Activated CD8-positive, alpha-beta T cell treated with anti-CD3 and anti-CD28 coated beads, Interleukin-2, amount 10 ng/mL, durations not matched to agents 7 days and 5 days (primary cell): ENCODE data around the gene ZNF576. TPM values are rescaled to one million over a fixed set of nuclear protein-coding genes. Genes with fewer than 3 reads are reported as not detected.

Experiments
- ATAC-seq: fragments of 150-1000 bp; cut with Tn5 transposase; one replicate; pipeline ENCODE4 v1.10.0; 2021; ENCODE audit warnings: moderate library complexity
- CTCF ChIA-PET: fragments of 350-600 bp; sonication (Branson Sonifier 250); formaldehyde crosslinking; loops from one replicate; lab custom pipeline; 2021; ENCODE audit warnings: antibody characterized with exemption; lab: Charles Lee
- POLR2A ChIA-PET: fragments of 350-600 bp; sonication (Branson Sonifier 250); formaldehyde crosslinking; loops from one replicate; lab custom pipeline; 2021; ENCODE audit warnings: antibody characterized with exemption; lab: Charles Lee
- DNase-seq: peaks from one replicate; pipeline ENCODE4 v3.0.0-alpha.2; 2020
- H3K27ac Mint-ChIP-seq: one replicate; pipeline ENCODE4 v1.8.0; 2021; ENCODE audit warnings: mild to moderate bottlenecking, mixed read lengths
- H3K27me3 Mint-ChIP-seq: one replicate; pipeline ENCODE4 v1.8.0; 2021; ENCODE audit warnings: low read depth, mixed read lengths
- H3K36me3 Mint-ChIP-seq: one replicate; pipeline ENCODE4 v1.8.0; 2021; ENCODE audit warnings: low read depth, mixed read lengths
- H3K4me1 Mint-ChIP-seq: one replicate; pipeline ENCODE4 v1.8.0; 2021; ENCODE audit warnings: low read depth, mixed read lengths
- H3K4me3 Mint-ChIP-seq: one replicate; pipeline ENCODE4 v1.8.0; 2021; ENCODE audit warnings: mild to moderate bottlenecking, mixed read lengths
- H3K9me3 Mint-ChIP-seq: one replicate; pipeline ENCODE4 v1.8.0; 2022; ENCODE audit warnings: mixed read lengths; ENCODE audit not compliant: insufficient read depth
- total RNA-seq, 2 experiments: library from RNA; stranded (reverse); gene quantifications; one replicate each; pipeline ENCODE4 v1.2.3, GENCODE V29; 2021

The ZNF576 gene
- total RNA-seq, 2 experiments from 2014 or later: 14.1 to 17.3 TPM

- Mint-ChIP-seq H3K27me3 (no peaks in the 10 kb centered on the region), H3K4me1 (peaks cover 41% of the 10 kb centered on the region), H3K36me3 (peaks cover 41% of the 10 kb centered on the region), H3K9me3 (no peaks in the 10 kb centered on the region), H3K4me3 (no peak overlapping the region), H3K27ac (peak overlapping the region; percentile 97)
- ATAC-seq (no peak), DNase-seq (no peak)
- ChIA-PET POLR2A (interaction anchor here (0.7 kb wide), 1 partner anchor 35 kb away, joined by 4 read pairs; the partner anchor contains the start of genes IRGQ and ZNF576), CTCF (interaction anchor here (0.8 to 12.8 kb wide), 4 partner anchors 7 to 34 kb away, joined by 3 to 239 read pairs (median 18); partner anchors contain the start of genes IRGQ and ZNF576)
These were observed 35.0 kb upstream of the ZNF576 start for GRCh38 chr19:43561139-43561970.

DNA sequence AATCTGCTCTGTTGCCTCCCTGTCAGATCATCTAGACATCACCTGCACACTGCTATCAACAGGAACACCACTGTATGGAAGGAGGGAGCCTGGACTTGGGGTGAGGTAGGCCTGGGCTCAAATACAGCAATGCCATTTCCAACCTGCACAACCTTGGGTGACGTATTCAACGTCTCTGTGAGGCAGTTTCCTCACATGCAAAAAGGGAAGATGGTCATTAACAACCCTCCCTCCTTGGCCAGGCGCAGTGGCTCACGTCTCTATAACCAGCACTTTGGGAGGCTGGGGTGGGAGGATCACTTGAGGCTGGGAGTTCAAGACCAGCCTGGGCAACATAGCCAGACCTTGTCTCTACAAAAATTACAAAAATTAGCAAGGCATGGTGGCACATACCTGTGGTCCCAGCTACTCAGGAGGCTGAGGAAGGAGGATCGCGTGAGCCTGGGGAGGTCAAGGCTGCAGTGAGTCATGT is 34.1 kb upstream of the ZNF576 start:
- CTCF ChIA-PET: interaction anchor here (4.4 to 12.8 kb wide), 2 partner anchors 8 to 33 kb away, joined by 30 to 239 read pairs; partner anchors contain the start of genes IRGQ and ZNF576
- H3K36me3 Mint-ChIP-seq: peaks cover 42% of the 10 kb centered on the region
- DNase-seq: no peak

GRCh38 chr19:43562698-43563241 is 33.6 kb upstream of the ZNF576 start:
- no peaks in the 10 kb centered on the region for H3K9me3 Mint-ChIP-seq
- ChIA-PET CTCF (interaction anchor here (3.4 to 12.8 kb wide), 3 partner anchors 8 to 32 kb away, joined by 13 to 239 read pairs (median 30); partner anchors contain the start of genes IRGQ and ZNF576), POLR2A (interaction anchor here (0.6 to 1.0 kb wide), 2 partner anchors 20 to 32 kb away, joined by 3 read pairs; no protein-coding TSS in a partner anchor)
- no peaks in the 10 kb centered on the region for H3K27me3 Mint-ChIP-seq
- peak overlapping the region; percentile 46 for H3K4me3 Mint-ChIP-seq
- H3K27ac Mint-ChIP-seq: peak overlapping the region; percentile 97
- peaks cover 39% of the 10 kb centered on the region for H3K36me3 Mint-ChIP-seq
- DNase-seq (peak; percentile 87), ATAC-seq (peak; percentile 92)
- peaks cover 43% of the 10 kb centered on the region for H3K4me1 Mint-ChIP-seq

More for the DNA sequence above, 34.1 kb upstream of the ZNF576 start:
- no peaks in the 10 kb centered on the region for H3K27me3 Mint-ChIP-seq
- POLR2A ChIA-PET: interaction anchor here (0.6 to 1.0 kb wide), 2 partner anchors 21 to 32 kb away, joined by 3 read pairs; no protein-coding TSS in a partner anchor
- peak overlapping the region; percentile 97 for H3K27ac Mint-ChIP-seq
- H3K4me3 Mint-ChIP-seq: peak overlapping the region; percentile 46
- peaks cover 43% of the 10 kb centered on the region for H3K4me1 Mint-ChIP-seq
- ATAC-seq: peak; percentile 3
- H3K9me3 Mint-ChIP-seq: no peaks in the 10 kb centered on the region

- POLR2A ChIA-PET: interaction anchor here (1.0 kb wide), 2 partner anchors 9 to 11 kb away, joined by 3 to 4 read pairs; partner anchors contain the start of genes PINLYP and XRCC1
- no peak for ATAC-seq
These were observed 32.5 kb upstream of the ZNF576 start for GRCh38 chr19:43563816-43564457.

DNA sequence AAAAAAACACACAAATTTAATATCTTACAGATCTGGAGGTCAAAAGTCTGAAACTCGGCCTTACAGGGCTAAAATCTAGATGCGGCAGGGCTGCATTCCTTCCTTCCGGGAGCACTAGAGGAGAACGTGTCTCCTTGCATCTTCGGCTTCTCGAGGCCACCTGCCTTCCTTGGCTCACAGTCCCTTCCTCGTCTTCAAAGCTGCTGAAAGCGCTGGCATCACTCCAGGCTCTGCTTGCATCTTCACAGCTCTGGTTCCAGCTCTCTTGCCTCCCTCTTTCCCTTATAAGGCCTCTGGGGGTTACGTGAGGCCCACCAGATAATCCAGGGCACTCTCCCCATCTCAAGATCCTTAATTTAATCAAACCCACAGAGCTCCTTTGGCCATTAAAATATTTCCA is 31.6 kb upstream of the ZNF576 start:
- Mint-ChIP-seq H3K4me3 (no peak overlapping the region), H3K9me3 (no peaks in the 10 kb centered on the region), H3K27me3 (no peaks in the 10 kb centered on the region), H3K4me1 (peaks cover 46% of the 10 kb centered on the region), H3K36me3 (peaks cover 33% of the 10 kb centered on the region), H3K27ac (peak overlapping the region; percentile 57)
- ChIA-PET CTCF (interaction anchor here (1.0 to 4.4 kb wide), 6 partner anchors 10 to 118 kb away, joined by 3 to 30 read pairs (median 12); partner anchors contain the start of genes PINLYP and XRCC1), POLR2A (interaction anchor here (0.8 to 1.6 kb wide), 2 partner anchors 10 to 30 kb away, joined by 5 to 7 read pairs; no protein-coding TSS in a partner anchor)
- ATAC-seq: no peak
- no peak for DNase-seq

More at GRCh38 chr19:43563816-43564457, 32.5 kb upstream of the ZNF576 start:
- no peak for DNase-seq
- CTCF ChIA-PET: interaction anchor here (0.9 to 12.8 kb wide), 4 partner anchors 10 to 31 kb away, joined by 3 to 239 read pairs (median 22); partner anchors contain the start of genes IRGQ, XRCC1 and ZNF576
- Mint-ChIP-seq H3K27me3 (no peaks in the 10 kb centered on the region), H3K27ac (peak overlapping the region; percentile 97), H3K4me3 (no peak overlapping the region), H3K4me1 (peaks cover 43% of the 10 kb centered on the region), H3K9me3 (no peaks in the 10 kb centered on the region), H3K36me3 (peaks cover 38% of the 10 kb centered on the region)

- H3K4me1 Mint-ChIP-seq: peaks cover 19% of the 10 kb centered on the region
- DNase-seq (no peak), ATAC-seq (no peak)
- no peaks in the 10 kb centered on the region for H3K9me3 Mint-ChIP-seq
- ChIA-PET POLR2A (no interaction called here), CTCF (interaction anchor here (1.2 to 3.6 kb wide), 3 partner anchors 12 to 25 kb away, joined by 3 to 18 read pairs (median 17); no protein-coding TSS in a partner anchor)
- H3K27ac Mint-ChIP-seq: no peak overlapping the region
- no peak overlapping the region for H3K4me3 Mint-ChIP-seq
- peaks cover 17% of the 10 kb centered on the region for H3K36me3 Mint-ChIP-seq
- no peaks in the 10 kb centered on the region for H3K27me3 Mint-ChIP-seq
These were observed 26.7 kb upstream of the ZNF576 start for GRCh38 chr19:43569657-43570056.

GRCh38 chr19:43570174-43570791 is 26.1 kb upstream of the ZNF576 start:
- H3K4me3 Mint-ChIP-seq: no peak overlapping the region

GRCh38 chr19:43572171-43572588 is 24.2 kb upstream of the ZNF576 start:
- ChIA-PET CTCF (interaction anchor here (2.4 kb wide), 2 partner anchors 12 to 17 kb away, joined by 6 to 7 read pairs; no protein-coding TSS in a partner anchor), POLR2A (interaction anchor here (1.4 to 2.0 kb wide), 3 partner anchors 8 to 23 kb away, joined by 3 to 5 read pairs (median 4); partner anchors contain the start of gene IRGQ)
- Mint-ChIP-seq H3K4me3 (no peak overlapping the region), H3K27ac (peak overlapping the region; percentile 23), H3K4me1 (peaks cover 31% of the 10 kb centered on the region), H3K9me3 (no peaks in the 10 kb centered on the region), H3K27me3 (no peaks in the 10 kb centered on the region), H3K36me3 (peaks cover 13% of the 10 kb centered on the region)
- no peak for ATAC-seq
- no peak for DNase-seq

More at GRCh38 chr19:43570174-43570791, 26.1 kb upstream of the ZNF576 start:
- ATAC-seq (peak; percentile 12), DNase-seq (no peak)
- H3K27me3 Mint-ChIP-seq: no peaks in the 10 kb centered on the region
- CTCF ChIA-PET: interaction anchor here (2.4 to 3.6 kb wide), 3 partner anchors 15 to 24 kb away, joined by 7 to 18 read pairs (median 17); no protein-coding TSS in a partner anchor
- POLR2A ChIA-PET: interaction anchor here (1.7 to 2.0 kb wide), 2 partner anchors 10 to 24 kb away, joined by 4 to 5 read pairs; no protein-coding TSS in a partner anchor
- H3K27ac Mint-ChIP-seq: no peak overlapping the region
- H3K36me3 Mint-ChIP-seq: peaks cover 15% of the 10 kb centered on the region
- no peaks in the 10 kb centered on the region for H3K9me3 Mint-ChIP-seq
- H3K4me1 Mint-ChIP-seq: peaks cover 20% of the 10 kb centered on the region

- H3K36me3 Mint-ChIP-seq: peaks cover 13% of the 10 kb centered on the region
- no peaks in the 10 kb centered on the region for H3K9me3 Mint-ChIP-seq
- peak overlapping the region; percentile 96 for H3K4me3 Mint-ChIP-seq
- ChIA-PET POLR2A (interaction anchor here (0.8 to 5.0 kb wide), 5 partner anchors 11 to 43 kb away, joined by 3 to 44 read pairs (median 4); partner anchors contain the start of genes IRGQ and ZNF576), CTCF (interaction anchor here (0.6 to 5.3 kb wide), 8 partner anchors 9 to 127 kb away, joined by 3 to 67 read pairs (median 6); partner anchors contain the start of genes IRGQ and ZNF576)
- H3K27ac Mint-ChIP-seq: peak overlapping the region; percentile 93
- ATAC-seq (no peak), DNase-seq (no peak)
- peaks cover 45% of the 10 kb centered on the region for H3K4me1 Mint-ChIP-seq
- no peaks in the 10 kb centered on the region for H3K27me3 Mint-ChIP-seq
These were observed 21.8 kb upstream of the ZNF576 start for GRCh38 chr19:43574424-43575155.
